HG03097 (cell line): ENCODE results near the gene DPM1.
A peak's percentile ranks its signal among the peaks of the same experiment; 100 is the strongest.

Source experiments
- ATAC-seq: cut with Tn5 transposase; IDR thresholded peaks from one replicate; pipeline ENCODE4 v1.9.1; 2021; ENCODE audit not compliant: unreplicated experiment, low FRiP score

DPM1 gene

GRCh38 chr20:50957798-50958614 is at the start of gene DPM1:
DPM1 (minus strand) TSS chr20:50958532; CDS start chr20:50958523, 9 bp downstream.
- peak; percentile 84 for ATAC-seq

- ATAC-seq: no peak
These were observed 46.9 kb upstream of the DPM1 start for GRCh38 chr20:51005214-51005613.

GRCh38 chr20:51004781-51005180 is 46.4 kb upstream of the DPM1 start:
- no peak for ATAC-seq

- ATAC-seq: no peak
These were observed 46.0 kb upstream of the DPM1 start for GRCh38 chr20:51004305-51004727.

GRCh38 chr20:51003753-51004152 is 45.4 kb upstream of the DPM1 start:
- ATAC-seq: no peak

- ATAC-seq: no peak
These were observed 44.3 kb upstream of the DPM1 start for GRCh38 chr20:51002633-51003032.

- no peak for ATAC-seq
These were observed 43.3 kb upstream of the DPM1 start for GRCh38 chr20:51001430-51002265.

GRCh38 chr20:50999355-50999754 is 41.0 kb upstream of the DPM1 start:
- no peak for ATAC-seq

- no peak for ATAC-seq
These were observed 38.9 kb upstream of the DPM1 start for GRCh38 chr20:50996901-50997865.

GRCh38 chr20:50995506-50995905 is 37.2 kb upstream of the DPM1 start:
- ATAC-seq: no peak

- no peak for ATAC-seq
These were observed 35.5 kb upstream of the DPM1 start for GRCh38 chr20:50993876-50994275.

GRCh38 chr20:50992733-50993457 is 34.6 kb upstream of the DPM1 start:
- peak; percentile 56 for ATAC-seq

GRCh38 chr20:50992336-50992732 is 34.0 kb upstream of the DPM1 start:
- ATAC-seq: no peak

- ATAC-seq: no peak
These were observed 32.7 kb upstream of the DPM1 start for GRCh38 chr20:50991076-50991475.

GRCh38 chr20:50987493-50988210 is 29.3 kb upstream of the DPM1 start:
- ATAC-seq: peak; percentile 68

- ATAC-seq: no peak
These were observed 25.0 kb upstream of the DPM1 start for GRCh38 chr20:50983321-50983720.

- no peak for ATAC-seq
These were observed 24.0 kb upstream of the DPM1 start for GRCh38 chr20:50982363-50982762.

GRCh38 chr20:50981714-50982048 is 23.3 kb upstream of the DPM1 start:
- ATAC-seq: no peak
